CD4-positive, alpha-beta T cell treated with Interleukin-17A for 1 hour (primary cell): ENCODE measurements around the gene CARMIL3.

Experiments
- DNase-seq: peaks from one replicate; pipeline ENCODE4 v3.0.0-alpha.2; 2020

CARMIL3 gene

GRCh38 chr14:24116128-24116814, 64.5 kb downstream of the CARMIL3 start:
- no peak for DNase-seq

DNA sequence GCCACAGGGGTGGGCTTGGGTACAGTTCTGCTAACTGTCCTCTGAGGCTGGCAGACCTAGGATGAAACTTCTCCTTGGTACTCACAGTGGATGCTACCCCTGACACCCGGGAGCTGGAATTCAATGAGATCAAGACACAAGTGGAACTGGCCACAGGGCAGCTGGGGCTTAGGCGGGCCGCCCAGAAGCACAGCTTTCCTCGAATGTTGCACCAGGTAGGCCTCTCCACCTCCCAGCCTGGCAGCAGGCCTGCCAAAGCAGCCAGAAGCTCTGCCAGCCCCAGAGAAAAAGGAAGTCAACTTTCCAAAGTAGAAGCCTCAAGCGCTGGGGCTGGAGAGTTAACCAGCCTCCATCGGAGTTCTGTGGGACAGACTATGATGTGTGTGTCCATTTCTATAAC, 65.4 kb downstream of the CARMIL3 start:
- no peak for DNase-seq
